Esophagus (tissue), 2 donors: ENCODE results near the gene GNMT. TPM values are rescaled to one million over a fixed set of nuclear protein-coding genes. Genes with fewer than 3 reads are reported as not detected.

Experiments used
- H3K27ac ChIP-seq, 2 donors: one replicate each; pipeline ENCODE4 v1.5.1; 2013; ENCODE audit warnings: low read depth in 2 of 2, mild to moderate bottlenecking in 2 of 2, inconsistent platforms in 1 of 2, low read length in 1 of 2, moderate library complexity in 1 of 2
- H3K27me3 ChIP-seq, 2 donors: one replicate each; pipeline ENCODE4 v1.6.1; 2013; ENCODE audit warnings: low read length in 2 of 2, control low read depth in 1 of 2, mild to moderate bottlenecking in 1 of 2; ENCODE audit not compliant: insufficient read depth in 2 of 2, control insufficient read depth in 1 of 2
- H3K36me3 ChIP-seq, 2 donors: one replicate each; pipeline ENCODE4 v1.6.1; 2013; ENCODE audit warnings: low read length in 1 of 2; ENCODE audit not compliant: control insufficient read depth in 2 of 2, insufficient read depth in 2 of 2
- H3K4me1 ChIP-seq, 2 donors: one replicate each; pipeline ENCODE4 v1.6.1; 2013; ENCODE audit warnings: low read length in 1 of 2; ENCODE audit not compliant: control insufficient read depth in 2 of 2, insufficient read depth in 2 of 2
- H3K4me3 ChIP-seq, 2 donors: one replicate each; pipeline ENCODE4 v1.5.1; 2013; ENCODE audit warnings: low read length in 2 of 2, mild to moderate bottlenecking in 2 of 2, low read depth in 1 of 2, moderate library complexity in 1 of 2
- H3K9me3 ChIP-seq, 2 donors: one replicate each; pipeline ENCODE4 v1.6.1; 2013; ENCODE audit warnings: mild to moderate bottlenecking in 2 of 2, low read depth in 1 of 2, low read length in 1 of 2, moderate library complexity in 1 of 2; ENCODE audit not compliant: control insufficient read depth in 2 of 2, insufficient read depth in 1 of 2
- WGBS, 2 donors: extraction: QIAGEN DNeasy Blood & Tissue Kit; methylation state at CpG; one replicate each; pipeline ENCODE4 v1.1.7; 2013; 5-methylcytosine and 5-hydroxymethylcytosine counted together
- polyA plus RNA-seq, 2 donors: library from polyadenylated mRNA; stranded (reverse); fragments of 200-250 nt; gene quantifications; one replicate each; pipeline ENCODE4 v1.2.3, GENCODE V29; 2013
- donor health status: healthy with polysubstance abuse.
- donor health status: Bipolar disorder and iron deficiency.

GNMT gene
- polyA plus RNA-seq, 2 donors, result 0.18 to 0.67 TPM

- no peaks in the 10 kb centered on the region for H3K27me3 ChIP-seq
- H3K27ac ChIP-seq, result peak overlapping the region; percentile 94 to 97
- no peaks in the 10 kb centered on the region for H3K4me1 ChIP-seq
- H3K36me3 ChIP-seq, result peaks cover 0 to 5% of the 10 kb centered on the region in 2 donors
- no peaks in the 10 kb centered on the region for H3K9me3 ChIP-seq
- peak overlapping the region; percentile 67 to 78 for H3K4me3 ChIP-seq
- 0 to 1% methylated on average over 16 of the region's 16 CpGs for WGBS, 2 donors
Measured at GRCh38 chr6:42929821-42930360, 30.7 kb upstream of the GNMT start.

DNA sequence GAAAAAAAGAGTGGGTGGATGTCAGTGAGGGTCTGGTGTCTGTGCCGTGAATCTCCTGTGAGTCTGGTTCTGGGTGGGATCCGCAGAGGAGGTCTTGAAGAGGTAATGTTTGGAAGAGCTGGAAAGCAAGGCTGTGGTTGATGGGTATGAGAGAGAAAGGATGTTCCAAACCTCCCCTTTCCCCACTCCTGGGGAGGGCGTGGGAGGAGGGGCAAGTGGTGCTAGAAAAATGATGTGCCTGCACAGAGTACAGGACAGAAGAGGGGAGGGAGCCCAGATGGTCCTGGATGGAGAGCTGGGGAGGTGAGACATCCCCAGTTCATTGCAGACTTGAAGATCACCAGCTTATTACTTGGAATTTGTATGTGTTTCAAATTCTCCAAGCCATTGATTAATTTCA lies 28.1 kb upstream of the GNMT start:
- Histone ChIP-seq H3K36me3 (peaks cover 6 to 13% of the 10 kb centered on the region in 2 donors), H3K9me3 (no peaks in the 10 kb centered on the region), H3K27ac (no peak overlapping the region), H3K4me1 (no peaks in the 10 kb centered on the region), H3K4me3 (no peak overlapping the region), H3K27me3 (no peaks in the 10 kb centered on the region)
- 87 to 89% methylated on average over 3 of the region's 3 CpGs for WGBS, 2 donors

DNA sequence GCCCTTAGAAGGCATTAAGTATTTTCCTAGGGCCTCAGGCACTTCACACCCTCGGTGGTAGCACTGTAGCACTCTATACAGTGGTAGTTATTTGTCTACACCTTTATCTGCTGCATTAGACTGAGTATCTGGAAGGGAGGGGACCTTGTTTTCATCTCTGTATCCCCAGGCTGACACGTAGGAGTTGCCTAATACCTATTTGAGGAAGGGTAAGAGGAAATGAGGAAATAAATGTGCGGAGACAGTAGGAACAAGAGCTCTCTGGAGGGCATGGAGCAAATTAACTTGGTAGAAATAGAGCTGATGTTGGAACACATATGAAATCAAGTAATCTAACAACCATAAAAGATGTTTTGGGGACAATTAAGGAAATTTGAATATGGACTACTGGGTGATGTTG lies 27.3 kb upstream of the GNMT start:
- Histone ChIP-seq H3K9me3 (no peaks in the 10 kb centered on the region), H3K4me1 (no peaks in the 10 kb centered on the region), H3K4me3 (no peak overlapping the region), H3K27me3 (no peaks in the 10 kb centered on the region), H3K36me3 (peaks cover 6 to 17% of the 10 kb centered on the region in 2 donors), H3K27ac (no peak overlapping the region)
- 46 to 48% methylated on average over 3 of the region's 3 CpGs for WGBS, 2 donors

GRCh38 chr6:42935322-42935721 lies 25.2 kb upstream of the GNMT start:
- 77 to 81% methylated on average over 7 of the region's 7 CpGs for WGBS, 2 donors
- Histone ChIP-seq H3K4me1 (peaks cover 0 to 2% of the 10 kb centered on the region in 2 donors), H3K9me3 (no peaks in the 10 kb centered on the region), H3K27ac (no peak overlapping the region), H3K4me3 (no peak overlapping the region), H3K36me3 (peaks cover 6 to 29% of the 10 kb centered on the region in 2 donors), H3K27me3 (no peaks in the 10 kb centered on the region)

GRCh38 chr6:42936398-42936797 lies 24.2 kb upstream of the GNMT start:
- peaks cover 6 to 32% of the 10 kb centered on the region in 2 donors for H3K36me3 ChIP-seq
- H3K27me3 ChIP-seq, result no peaks in the 10 kb centered on the region
- WGBS, 2 donors, result 92 to 97% methylated on average over 11 of the region's 11 CpGs
- H3K27ac ChIP-seq, result no peak overlapping the region
- H3K4me3 ChIP-seq, result no peak overlapping the region
- H3K9me3 ChIP-seq, result no peaks in the 10 kb centered on the region
- peaks cover 0 to 2% of the 10 kb centered on the region in 2 donors for H3K4me1 ChIP-seq

GRCh38 chr6:42937548-42938427 lies 22.8 kb upstream of the GNMT start:
- WGBS, 2 donors, result 84 to 89% methylated on average over 13 of the region's 13 CpGs
- Histone ChIP-seq H3K36me3 (peaks cover 6 to 32% of the 10 kb centered on the region in 2 donors), H3K9me3 (no peaks in the 10 kb centered on the region), H3K4me3 (no peak overlapping the region), H3K4me1 (peaks cover 0 to 2% of the 10 kb centered on the region in 2 donors), H3K27ac (no peak overlapping the region), H3K27me3 (no peaks in the 10 kb centered on the region)

- Histone ChIP-seq H3K27me3 (no peaks in the 10 kb centered on the region), H3K4me3 (no peak overlapping the region), H3K36me3 (peaks cover 6 to 32% of the 10 kb centered on the region in 2 donors), H3K4me1 (peaks cover 0 to 2% of the 10 kb centered on the region in 2 donors), H3K9me3 (no peaks in the 10 kb centered on the region), H3K27ac (no peak overlapping the region)
- WGBS, 2 donors, result 81 to 90% methylated on average over 5 of the region's 5 CpGs
Measured at GRCh38 chr6:42938428-42938796, 22.1 kb upstream of the GNMT start.

DNA sequence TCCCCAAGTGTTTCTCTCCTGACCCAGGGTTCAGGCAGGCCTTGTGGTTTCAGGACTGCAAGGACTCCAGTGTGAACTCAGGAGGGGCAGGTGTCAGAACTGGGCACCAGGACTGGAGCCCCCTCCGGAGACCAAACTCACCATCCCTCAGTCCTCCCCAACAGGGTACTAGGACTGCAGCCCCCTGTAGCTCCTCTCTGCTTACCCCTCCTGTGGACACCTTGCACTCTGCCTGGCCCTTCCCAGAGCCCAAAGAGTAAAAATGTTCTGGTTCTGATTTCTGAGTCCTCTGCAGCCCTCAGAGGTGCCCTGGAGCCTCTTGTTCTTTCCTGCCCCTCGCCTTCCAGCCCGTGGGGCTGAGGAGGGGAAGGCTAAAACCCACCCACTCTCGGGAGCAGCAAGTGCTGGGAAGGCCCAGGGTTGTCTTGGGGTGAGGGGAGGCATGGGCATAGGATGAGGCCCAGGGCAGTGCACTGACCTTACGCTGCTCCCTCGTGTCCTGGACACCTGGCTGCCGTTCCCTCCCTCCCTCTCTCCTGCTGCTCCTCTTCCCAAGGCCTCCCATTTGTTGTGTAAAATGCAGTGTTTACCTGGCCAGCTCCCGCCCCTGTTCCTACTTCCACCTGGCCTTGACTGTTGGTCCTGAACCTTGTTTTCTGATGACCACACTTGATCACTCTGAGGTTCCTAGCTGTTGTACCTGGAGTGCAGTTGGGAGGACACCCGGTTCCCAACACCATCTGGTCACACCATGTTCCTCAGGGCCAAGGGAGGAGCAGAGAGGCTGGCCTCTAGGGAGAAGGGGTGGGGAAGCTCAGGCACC lies 21.4 kb upstream of the GNMT start:
- no peak overlapping the region for H3K27ac ChIP-seq
- peaks cover 6 to 31% of the 10 kb centered on the region in 2 donors for H3K36me3 ChIP-seq
- 71 to 82% methylated on average over 9 of the region's 9 CpGs for WGBS, 2 donors
- H3K27me3 ChIP-seq, result no peaks in the 10 kb centered on the region
- peaks cover 0 to 2% of the 10 kb centered on the region in 2 donors for H3K4me1 ChIP-seq
- no peak overlapping the region for H3K4me3 ChIP-seq
- no peaks in the 10 kb centered on the region for H3K9me3 ChIP-seq

DNA sequence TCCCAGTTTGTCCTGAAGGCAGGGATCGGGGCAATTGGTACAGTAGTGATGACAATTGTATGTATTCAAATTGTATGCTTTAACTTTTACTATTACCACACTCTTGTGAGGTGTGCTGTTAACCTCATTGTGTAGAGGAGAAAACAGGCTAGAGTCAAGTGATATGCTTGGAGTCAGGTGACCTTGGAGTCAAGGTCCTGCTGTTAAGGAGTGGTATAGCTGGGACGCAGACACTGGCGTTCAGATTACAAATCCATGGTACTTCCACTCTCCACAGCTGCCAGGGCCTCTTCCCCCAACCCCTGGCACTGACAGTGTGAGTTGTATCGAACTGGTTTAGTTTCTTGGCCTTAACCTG lies 20.8 kb upstream of the GNMT start:
- no peak overlapping the region for H3K27ac ChIP-seq
- H3K36me3 ChIP-seq, result peaks cover 6 to 27% of the 10 kb centered on the region in 2 donors
- no peaks in the 10 kb centered on the region for H3K27me3 ChIP-seq
- H3K9me3 ChIP-seq, result no peaks in the 10 kb centered on the region
- WGBS, 2 donors, result 73 to 84% methylated on average over 4 of the region's 4 CpGs
- H3K4me3 ChIP-seq, result no peak overlapping the region
- peaks cover 0 to 2% of the 10 kb centered on the region in 2 donors for H3K4me1 ChIP-seq
